HG02610 (cell line): ENCODE measurements around the gene KDM5B.
"Not testable (repeated sequence)": the region's sequence is repeated elsewhere in the genome, so short reads cannot be mapped to it uniquely, and the experiment has no call there.

ENCODE experiments used
- ATAC-seq: cut with Tn5 transposase; IDR thresholded peaks from one replicate; pipeline ENCODE4 v1.9.1; 2021; ENCODE audit warnings: mild to moderate bottlenecking, moderate library complexity; ENCODE audit not compliant: unreplicated experiment

The KDM5B gene

DNA sequence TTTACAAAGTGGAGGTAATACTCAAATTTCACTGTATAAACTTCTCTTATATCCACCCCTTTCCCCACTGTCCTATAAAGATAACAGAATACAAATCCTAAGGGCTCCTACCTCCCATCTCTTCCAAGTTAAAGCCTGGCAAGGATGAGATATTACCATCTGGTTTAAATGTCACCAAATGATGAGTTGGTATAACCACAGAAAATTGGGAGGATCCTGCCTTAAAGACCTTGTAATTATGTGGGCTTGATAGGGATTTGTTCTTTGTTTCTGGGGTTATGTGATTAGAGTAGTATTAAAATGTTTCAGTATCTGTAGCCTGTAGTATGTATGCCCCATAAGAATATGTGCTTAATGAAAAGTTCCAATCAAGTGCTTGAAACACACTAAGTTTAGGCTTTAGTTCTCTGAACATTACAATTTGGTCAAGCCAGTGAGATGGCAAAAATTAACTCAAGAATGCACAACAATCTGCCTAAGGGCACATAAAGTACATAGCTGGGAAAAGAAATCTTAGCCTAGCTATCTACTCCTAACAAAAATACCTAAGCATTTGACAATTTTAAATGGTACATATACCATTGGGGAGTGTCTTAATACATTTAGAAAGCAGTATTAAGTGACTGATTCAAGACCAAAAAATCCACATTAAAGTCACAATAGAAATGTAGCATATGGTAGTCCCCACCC, 14.0 kb downstream of the KDM5B start:
- ATAC-seq: no peak

DNA sequence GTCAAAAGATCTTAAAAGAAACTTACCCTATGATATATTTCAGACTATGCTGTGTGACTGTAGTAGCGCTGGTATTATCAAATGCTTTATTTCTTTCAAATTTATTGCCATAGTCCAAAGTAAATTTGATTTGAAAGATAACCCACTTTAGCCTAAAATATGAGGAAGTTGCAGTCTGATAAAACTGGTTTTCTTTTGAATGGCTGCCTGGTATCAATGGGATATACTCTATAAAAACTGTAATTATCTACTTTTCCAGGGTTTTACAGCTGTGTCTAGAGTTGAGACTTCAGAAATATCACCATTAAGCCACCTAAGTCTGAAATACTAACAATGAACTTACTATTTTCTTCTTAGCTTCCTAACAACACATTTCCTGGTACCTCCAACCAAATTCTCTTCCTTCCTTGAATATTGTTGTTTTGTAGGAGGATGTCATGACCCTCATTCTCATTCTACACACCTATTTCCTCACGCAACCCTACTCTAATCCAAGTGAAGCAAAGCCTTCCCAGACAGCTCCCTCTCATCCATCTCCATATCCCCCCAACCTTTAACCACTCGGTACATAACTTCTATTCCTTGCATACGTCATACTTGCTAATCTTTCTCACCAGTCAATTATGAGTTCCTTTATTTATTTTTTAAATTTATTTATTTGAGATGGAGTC, 17.0 kb downstream of the KDM5B start:
- no peak for ATAC-seq

DNA sequence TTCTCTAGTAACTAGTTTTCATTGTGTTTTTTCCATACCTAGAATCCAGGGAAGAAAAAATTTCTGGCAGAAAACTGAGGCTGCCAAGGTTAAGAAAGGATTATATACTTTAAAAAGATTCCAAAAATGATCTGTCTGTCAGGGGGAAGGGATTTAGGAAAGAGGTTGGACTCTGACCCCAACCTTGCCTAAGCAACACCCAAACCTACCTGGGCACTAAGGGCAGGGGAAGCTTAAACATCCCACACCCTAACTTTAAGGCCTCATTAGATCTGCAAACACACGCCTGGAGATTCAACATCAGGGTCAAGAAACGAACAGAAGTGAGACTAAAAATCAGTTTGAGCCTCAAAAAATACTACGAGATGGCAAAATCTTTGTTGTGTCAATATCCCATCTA, 19.4 kb downstream of the KDM5B start:
- ATAC-seq: no peak

DNA sequence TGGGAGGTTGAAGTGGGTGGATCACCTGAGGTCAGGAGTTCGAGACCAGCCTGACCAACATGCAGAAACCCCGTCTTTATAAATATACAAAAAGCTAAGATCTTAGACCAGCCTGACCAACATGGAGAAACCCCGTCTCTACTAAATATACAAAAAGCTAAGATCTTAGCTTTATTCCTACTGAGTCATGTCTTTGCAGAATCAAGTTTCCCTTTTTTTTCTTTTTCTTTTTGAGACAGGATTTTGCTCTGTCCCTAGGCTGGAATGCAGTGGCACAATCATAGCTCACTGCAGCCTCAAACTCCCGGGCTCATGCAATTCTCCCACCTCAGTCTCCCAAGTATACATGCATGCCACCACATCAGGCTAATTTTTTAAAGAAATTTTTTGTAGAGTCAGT, 21.4 kb downstream of the KDM5B start:
- no peak for ATAC-seq

DNA sequence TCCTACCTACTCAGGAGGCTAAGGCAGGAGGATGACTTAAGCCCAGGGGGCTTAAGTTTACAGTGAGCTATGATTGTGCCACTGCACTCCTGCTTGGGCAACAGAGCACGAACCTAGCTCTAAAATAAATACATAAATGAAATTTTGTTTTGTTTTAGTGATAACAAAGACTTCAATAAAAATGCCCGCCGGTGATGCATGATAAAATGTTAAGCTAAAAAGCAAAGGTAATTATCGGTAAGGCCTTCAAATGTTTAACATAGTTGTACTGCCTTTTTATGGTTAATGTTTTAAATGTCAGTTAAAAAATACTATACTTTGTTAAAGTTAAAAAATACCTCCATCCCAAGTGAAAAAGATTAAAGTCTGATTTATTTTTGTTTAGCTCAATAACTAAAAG, 27.0 kb downstream of the KDM5B start:
- ATAC-seq: no peak

DNA sequence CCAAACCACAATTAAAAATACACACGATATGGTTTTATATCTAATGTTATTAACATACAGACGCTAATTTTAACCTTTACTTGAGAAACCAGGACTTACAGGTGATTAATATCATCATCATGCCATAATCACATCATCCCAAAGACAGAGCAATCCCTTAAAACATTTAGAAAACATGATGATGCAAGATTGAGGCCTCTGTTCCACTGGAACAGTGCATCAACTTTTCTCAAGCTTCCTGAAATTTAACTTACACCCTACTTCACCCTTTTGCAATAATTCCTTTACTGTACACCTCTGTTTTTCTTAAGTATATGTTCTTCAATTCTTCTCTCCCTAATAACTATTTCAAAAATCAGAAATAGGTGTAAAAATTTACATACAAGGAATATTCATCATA, 38.1 kb downstream of the KDM5B start:
- no peak for ATAC-seq

DNA sequence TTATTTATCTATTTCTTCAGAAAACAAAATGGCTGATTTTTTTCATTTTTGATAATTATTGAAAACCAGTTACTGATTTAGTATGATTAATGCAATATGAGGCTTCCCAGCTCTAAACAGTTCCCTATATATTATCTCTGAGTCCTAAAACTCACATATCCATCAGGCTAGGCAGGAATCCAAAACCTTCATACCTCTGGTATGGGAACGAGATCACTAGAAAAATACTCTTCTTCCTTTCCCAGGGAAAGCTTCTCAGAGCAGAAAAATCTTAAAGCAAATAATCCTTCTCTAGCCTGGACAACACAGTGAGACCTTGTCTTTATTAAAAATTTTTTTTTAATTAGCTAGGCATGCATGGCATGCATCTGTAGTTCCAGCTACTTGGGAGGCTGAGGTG, 42.5 kb downstream of the KDM5B start:
- ATAC-seq: no peak

DNA sequence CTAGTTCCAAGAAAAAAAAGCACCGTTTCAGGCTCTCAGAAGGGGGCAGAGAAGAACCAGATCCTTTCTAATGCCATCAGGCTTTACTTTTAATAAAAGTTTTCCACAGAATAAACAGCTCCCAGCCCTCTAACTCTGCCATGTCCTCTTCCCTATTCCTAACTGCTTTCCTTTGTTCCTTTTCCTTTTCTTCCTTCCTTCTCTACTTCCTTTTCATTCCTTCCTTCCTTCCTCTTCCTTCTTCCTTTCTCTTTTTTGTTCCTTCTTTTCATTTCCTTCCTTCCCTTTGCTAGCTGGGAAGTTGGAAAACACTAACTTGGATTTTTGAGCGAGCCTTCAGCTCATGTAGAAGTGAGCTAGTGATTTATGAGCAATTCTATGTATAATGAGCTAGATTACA, 46.2 kb downstream of the KDM5B start:
- no peak for ATAC-seq

DNA sequence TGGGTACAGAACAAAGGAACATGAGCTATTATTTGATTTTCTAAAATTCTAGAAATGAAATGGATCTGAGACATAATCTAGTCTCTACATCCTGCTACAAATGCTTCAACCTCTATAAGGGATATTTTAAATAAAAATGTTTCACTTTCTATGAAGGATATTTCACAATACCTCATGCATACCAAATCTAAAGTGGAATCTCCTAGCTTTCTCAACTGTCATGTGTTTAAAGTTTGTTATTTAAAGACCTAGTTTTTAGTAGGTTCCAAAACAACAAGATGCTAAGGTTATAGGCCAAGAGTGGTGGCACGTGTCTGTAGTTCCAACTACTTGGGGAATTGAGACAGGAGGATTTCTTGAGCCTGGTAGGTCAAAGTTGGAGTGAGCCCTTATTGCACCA, 47.6 kb downstream of the KDM5B start:
- ATAC-seq: no peak

DNA sequence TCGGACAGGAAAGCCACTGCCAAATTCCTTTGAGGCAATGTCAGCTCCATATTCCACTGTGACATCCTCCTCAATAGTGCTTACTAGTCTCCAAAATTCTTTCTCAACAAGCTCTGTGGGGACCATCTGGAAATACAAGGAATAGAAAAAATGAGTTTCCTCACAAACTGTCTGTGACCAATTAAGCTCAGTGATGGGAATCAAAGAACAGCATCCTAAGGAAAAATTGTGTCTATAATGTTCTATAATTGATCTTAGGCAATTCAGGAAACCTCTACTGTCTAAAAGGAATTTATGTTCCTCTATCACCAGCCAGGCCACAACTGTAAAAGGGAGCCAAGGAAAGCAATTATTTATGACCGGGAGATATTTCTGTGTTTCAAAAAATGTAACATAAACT, 51.8 kb downstream of the KDM5B start:
- no peak for ATAC-seq

DNA sequence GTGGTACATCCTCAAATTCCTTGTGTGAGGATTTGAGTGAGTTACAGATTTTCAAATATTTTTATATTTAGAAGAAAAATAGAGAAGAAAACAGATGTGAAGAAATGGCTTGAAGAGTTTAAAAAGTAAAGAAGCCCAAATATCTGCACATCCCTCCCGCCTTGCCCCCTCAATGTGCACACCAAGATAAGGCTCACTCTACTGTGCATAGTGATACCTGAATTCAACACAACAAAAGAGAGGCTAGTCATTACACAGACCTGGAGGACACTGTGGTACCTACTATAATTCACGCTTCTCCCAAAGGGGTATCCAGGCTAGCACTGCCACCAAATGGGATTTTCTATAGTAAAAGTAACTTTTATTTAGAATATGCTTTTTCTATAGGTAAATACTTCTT, 53.9 kb downstream of the KDM5B start:
- no peak for ATAC-seq

DNA sequence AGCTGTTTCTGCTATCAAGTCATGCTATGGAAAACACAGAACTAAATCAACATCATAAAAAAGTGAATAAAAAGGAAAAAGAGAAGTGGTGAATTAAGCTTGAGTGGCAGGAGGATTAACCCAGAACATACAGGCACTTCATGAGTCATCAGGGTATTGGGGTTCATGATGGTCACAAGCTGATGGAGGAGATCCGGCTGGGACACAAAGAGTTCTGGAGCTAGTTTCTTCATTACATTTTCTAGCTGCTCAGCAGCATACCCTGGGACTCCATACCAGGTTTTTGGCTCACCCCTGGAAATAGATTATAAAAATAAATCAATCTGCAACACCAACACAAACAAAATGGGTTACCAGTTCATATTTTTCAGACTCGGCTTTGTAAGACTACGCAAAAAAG, 55.4 kb downstream of the KDM5B start:
- no peak for ATAC-seq

DNA sequence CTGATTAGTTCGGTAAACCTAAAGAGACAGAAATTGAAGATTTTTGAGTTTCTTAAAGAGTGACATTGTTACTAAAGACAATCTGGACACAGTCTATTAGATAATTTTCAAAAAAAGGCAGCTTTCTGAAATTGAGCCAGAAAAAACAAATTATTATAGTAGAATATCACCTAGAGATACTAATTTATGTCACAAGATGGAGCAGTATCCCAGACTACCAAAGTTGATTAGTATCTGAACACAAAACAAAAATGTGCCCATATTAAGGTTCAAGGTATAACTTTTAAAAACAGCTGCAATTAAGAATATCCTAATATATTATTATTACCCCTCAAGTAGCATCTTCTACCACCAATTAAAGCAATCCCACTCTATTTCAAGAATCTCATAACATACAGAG, 57.5 kb downstream of the KDM5B start:
- ATAC-seq: no peak

DNA sequence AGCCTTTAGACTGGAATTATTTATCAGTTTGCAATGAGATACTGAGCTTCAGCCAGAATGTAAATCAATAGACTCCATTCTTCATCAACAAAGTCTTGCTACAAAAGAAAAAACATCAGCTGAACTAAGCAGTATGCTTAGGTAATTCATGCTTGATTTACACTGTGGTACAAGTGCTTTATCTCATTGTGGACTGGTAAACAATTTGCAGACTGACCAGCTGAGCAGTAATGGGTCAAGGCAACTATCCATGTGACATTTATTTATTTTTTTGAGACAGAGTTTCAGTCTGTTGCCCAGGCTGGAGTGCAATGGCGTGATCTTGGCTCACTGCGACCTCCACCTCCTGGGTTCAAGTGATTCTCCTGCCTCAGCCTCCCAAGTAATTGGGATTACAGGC, 58.2 kb downstream of the KDM5B start:
- ATAC-seq: no peak

DNA sequence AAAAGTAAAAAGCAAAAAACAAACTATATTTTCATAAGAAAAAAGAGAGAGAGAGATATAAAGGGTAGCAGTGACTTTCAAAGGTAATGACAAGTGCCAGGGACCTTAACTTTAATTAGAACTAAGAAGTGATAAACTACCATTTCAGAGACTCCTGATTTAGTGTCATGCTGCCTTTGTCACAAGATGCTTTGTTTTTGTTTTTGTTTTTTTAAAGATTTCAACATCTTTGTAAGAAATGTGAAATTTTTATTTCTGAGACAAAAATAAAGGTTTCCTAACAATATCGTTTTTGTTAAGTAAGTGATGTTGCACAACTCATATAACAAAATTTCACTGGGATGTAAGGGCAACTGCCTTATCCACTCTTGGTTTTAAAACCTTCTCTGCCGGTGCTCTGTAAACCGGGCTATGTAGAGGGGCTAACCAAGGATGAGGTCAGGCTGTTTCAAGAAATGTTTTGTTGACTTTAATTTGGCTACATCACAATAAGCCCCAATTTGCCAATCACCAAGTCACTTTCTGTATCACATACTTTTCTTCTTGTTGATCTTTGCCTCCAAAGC, 62.8 kb downstream of the KDM5B start:
- no peak for ATAC-seq

DNA sequence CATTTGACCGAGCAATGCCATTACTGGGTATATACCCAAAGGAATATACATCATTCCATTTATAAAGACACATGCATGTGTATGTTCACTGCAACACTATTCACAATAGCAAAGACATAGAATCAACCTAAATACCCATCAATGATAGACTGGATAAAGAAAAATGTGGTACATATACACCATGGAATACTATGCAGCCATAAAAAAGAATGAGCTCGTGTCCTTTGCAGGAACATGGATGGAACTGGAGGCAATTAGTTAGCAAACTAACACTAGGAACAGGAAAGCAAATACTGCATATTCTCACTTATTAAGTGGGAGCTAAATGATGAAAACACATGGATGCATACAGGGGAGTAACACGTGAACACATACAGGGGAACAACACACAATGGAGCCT, 63.5 kb downstream of the KDM5B start:
- ATAC-seq: not testable (repeated sequence)

DNA sequence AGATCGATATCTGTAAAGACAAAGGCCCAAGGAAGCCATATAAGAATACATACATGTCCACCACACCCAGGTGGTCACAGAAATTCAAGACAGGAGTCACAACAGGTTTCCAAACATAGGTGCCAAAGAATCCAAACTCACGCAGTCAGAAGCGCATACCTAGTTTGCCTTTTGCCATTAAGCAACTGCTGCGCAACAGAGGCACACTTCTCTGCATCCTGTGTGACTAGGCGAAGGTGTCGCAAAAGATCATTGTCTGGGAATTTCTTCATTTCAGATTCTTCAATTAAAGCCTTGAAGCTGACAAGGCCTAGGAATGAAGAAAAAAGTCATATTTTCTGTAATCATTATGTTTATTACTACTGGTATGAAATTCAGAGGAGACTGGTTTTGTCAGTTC, 65.7 kb downstream of the KDM5B start:
- no peak for ATAC-seq

DNA sequence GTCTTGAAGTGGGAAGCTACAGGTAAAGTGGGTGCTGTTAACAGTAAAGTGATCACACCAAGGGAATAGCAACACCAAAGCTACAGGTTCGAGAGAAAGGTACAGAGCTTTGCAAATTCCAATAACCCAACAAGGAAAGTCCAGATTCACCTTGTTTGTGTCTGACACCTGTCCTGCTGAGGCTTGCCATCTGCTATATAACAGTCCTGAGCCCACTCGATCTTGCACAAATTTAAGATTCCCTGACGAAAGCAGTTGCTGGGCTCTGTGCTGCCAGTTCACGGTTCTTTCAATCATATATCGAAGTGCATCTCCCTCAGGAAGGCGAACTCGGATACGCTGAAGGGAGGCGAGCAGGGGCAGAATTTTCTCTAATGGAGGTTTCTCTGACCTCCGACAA, 75.0 kb downstream of the KDM5B start:
- no peak for ATAC-seq

DNA sequence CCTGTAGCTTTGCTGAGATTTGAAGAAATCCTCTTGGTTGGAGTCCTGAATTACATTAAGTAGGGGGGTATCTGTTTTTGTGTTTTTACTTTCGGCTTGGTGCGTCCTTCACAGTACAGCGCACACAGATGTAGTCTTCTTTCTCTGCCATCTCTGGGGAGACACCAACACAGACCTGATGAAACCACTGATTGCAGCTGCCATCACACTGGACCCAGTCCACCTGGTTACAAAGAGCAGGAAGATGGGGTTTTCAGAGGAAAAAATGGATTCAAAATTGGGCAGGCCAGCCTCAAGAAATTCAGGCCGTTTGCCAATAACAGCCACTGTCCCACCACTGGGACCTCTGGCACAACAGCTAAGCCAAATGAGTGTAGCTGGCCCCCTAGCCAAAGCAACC, 79.3 kb downstream of the KDM5B start:
- no peak for ATAC-seq

DNA sequence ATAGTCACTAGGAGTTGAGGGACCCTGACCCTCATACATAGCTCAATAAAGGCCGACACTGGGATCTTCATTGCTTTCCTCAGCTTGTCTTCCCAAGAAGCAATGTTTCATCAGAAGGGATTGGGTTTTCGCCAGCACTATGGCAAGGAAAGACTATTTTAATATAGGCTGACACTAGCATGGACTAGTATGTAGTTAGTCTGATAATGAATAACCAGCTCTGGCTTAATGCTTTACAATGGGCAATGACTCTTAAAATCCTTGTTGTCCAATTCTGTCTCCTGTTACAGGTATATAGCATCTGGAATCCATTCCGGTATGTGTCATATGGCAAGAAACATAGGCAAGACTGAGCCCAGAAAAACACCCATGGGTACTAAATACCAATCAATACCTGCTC, 82.7 kb downstream of the KDM5B start:
- ATAC-seq: no peak

DNA sequence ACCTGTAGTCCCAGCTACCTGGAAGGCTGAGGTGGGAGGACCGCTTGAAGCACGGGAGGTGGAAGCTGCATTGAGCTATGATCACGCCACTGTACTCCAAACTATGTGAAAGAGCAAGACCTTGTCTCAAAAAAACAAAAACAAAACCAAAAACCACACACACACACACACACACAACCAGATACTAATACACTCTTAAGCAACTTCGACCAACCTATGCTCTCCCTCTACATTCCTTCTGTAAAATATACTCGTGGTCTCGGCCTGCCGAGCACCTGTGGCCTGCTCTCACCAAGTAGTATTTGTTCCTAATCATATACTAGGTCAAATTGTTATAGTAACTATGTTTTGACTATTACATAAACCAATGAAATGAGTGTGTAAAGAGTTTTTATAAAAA, 84.5 kb downstream of the KDM5B start:
- no peak for ATAC-seq

DNA sequence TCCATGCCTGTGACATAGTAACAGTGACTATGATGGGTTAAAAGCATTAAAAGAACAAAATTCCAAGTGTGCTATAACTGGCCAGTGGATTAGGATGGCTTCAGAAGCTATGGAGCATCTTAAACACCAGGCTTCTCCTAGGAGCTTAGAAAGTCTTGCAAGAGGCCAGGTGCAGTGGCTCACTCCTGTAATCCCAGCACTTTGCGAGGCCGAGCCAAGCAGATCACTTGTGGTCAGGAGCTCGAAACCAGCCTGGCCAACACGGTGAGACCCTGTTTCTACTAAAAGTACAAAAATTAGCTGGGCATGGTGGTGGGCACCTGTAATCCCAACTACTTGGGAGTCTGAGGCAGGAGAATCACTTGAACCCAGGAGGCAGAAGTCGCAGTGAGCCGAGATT, 85.2 kb downstream of the KDM5B start:
- not testable (repeated sequence) for ATAC-seq

DNA sequence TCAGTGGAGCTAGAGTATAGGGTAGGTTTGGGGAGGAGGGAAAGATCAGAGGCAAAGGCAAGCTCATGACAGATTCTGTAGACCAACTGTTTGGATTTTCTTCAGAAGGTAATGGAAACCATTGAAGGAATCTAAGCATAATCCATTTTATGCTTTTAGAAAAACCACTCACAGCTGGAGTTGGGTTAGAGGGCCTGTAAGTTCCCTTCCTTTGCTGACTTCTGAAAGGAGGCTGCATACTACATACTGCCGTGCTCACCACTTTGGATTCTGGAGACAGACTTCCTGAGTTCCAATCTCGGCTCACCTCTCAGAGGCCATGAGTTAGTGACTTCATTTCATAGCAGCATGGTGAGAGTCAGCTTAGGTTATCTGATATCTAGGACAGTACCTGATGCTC, 91.6 kb downstream of the KDM5B start:
- ATAC-seq: no peak
